Upper lobe of left lung (tissue), 6 donors: ENCODE data around the gene SLC25A39. TPM values are rescaled to one million over a fixed set of nuclear protein-coding genes. Genes with fewer than 3 reads are reported as not detected.
"Not testable (repeated sequence)": the region's sequence is repeated elsewhere in the genome, so short reads cannot be mapped to it uniquely, and the experiment has no call there.

ENCODE experiments used
- ATAC-seq, 2 donors: fragments of 200-7000 bp; cut with Tn5 transposase; one replicate each; pipeline ENCODE4 v1.9.1; 2022; ENCODE audit warnings: mild to moderate bottlenecking in 2 of 2, moderate library complexity in 2 of 2; ENCODE audit not compliant: low FRiP score in 2 of 2
- DNase-seq, 2 donors: peaks; one replicate each; pipeline ENCODE4 v3.0.0-alpha.2; 2019 to 2020
- H3K27ac ChIP-seq, 4 donors: fragments of 200-600 bp; sonication (generic); one replicate each; pipeline ENCODE4 v1.5.1; 2016 to 2019
- H3K27me3 ChIP-seq, 4 donors: fragments of 200-600 bp; sonication (generic); one replicate each; pipeline ENCODE4 v1.5.1; 2017 to 2019
- H3K36me3 ChIP-seq, 4 donors: fragments of 200-600 bp; sonication (generic); one replicate each; pipeline ENCODE4 v1.5.1; 2016 to 2019
- H3K4me1 ChIP-seq, 4 donors: fragments of 200-600 bp; sonication (generic); one replicate each; pipeline ENCODE4 v1.5.1; 2018 to 2019
- H3K4me3 ChIP-seq, 4 donors: fragments of 200-600 bp; sonication (generic); one replicate each; pipeline ENCODE4 v1.5.1; 2017 to 2019; ENCODE audit warnings: mild to moderate bottlenecking in 2 of 4, moderate library complexity in 1 of 4
- H3K9me3 ChIP-seq, 4 donors: fragments of 200-600 bp; sonication (generic); one replicate each; pipeline ENCODE4 v1.5.1; 2018 to 2019
- EP300 ChIP-seq, 4 donors: sonication (generic); formaldehyde crosslinking; IDR thresholded peaks; one replicate each; pipeline ENCODE4 v1.5.1; 2017; ENCODE audit warnings: antibody characterized with exemption in 4 of 4, control low read depth in 2 of 4
- POLR2A ChIP-seq, 4 donors: fragments of 450-650 bp; IDR thresholded peaks; one replicate each; pipeline ENCODE4 v1.5.1; 2016 to 2017; ENCODE audit warnings: antibody characterized with exemption in 4 of 4, mild to moderate bottlenecking in 2 of 4
- POLR2AphosphoS5 ChIP-seq, 2 donors: sonication (generic); formaldehyde crosslinking; IDR thresholded peaks; one replicate each; pipeline ENCODE4 v1.5.1; 2017; ENCODE audit warnings: antibody characterized with exemption in 2 of 2
- WGBS, 2 donors: methylation state at CpG; one replicate each; pipeline ENCODE4 v1.1.5; 2017 to 2018; 5-methylcytosine and 5-hydroxymethylcytosine counted together
- total RNA-seq, 6 donors: library from RNA; depleted of rRNA in 4 of 6; stranded (reverse); fragments of >200 nt in 4 of 6; gene quantifications; one replicate each; pipeline versions ENCODE4 v1.1.0 to v1.2.1, GENCODE V29; 2016 to 2021
- TF ChIP-seq, protein P1 (sequence below), 6 experiments: fragments of 450-650 bp in 4 of 6; fragments of 200-600 bp in 2 of 6; sonication (generic) in 2 of 6; IDR thresholded peaks; one replicate each; pipeline ENCODE4 v1.5.1; 2016 to 2019; ENCODE audit warnings: antibody characterized with exemption in 6 of 6
- donor health status: DM: no; HTN: no; CAD: no; lungs with moderate emphysema.
- donor health status: DM: no; HTN: yes; CAD: no; lungs with severe emphysema.

SLC25A39 gene
- total RNA-seq, 6 donors from 2014 or later = 56.8 to 144 (median 98.6) TPM

DNA sequence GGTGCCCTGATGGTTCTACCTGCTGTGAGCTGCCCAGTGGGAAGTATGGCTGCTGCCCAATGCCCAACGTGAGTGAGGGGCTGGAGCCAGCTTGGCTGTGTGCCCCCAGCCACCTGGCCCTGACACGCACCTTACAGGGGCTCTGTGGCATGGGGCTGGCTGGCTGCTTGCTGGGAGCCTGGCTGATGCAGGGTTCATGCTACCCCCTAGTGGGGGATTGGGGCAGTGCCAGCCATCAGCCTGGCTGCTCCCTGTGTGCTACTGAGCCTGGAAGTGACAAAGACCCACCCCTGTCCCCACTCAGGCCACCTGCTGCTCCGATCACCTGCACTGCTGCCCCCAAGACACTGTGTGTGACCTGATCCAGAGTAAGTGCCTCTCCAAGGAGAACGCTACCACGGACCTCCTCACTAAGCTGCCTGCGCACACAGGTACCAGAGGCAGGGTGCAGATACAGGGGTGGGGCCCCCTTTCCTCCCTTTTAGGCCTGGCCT lies 26.2 kb upstream of the SLC25A39 start:
- Histone ChIP-seq H3K9me3 (no peaks in the 10 kb centered on the region), H3K4me3 (no peak overlapping the region), H3K27ac (no peak overlapping the region), H3K27me3 (no peaks in the 10 kb centered on the region), H3K4me1 (peaks cover 6 to 48% (median 18%) of the 10 kb centered on the region in 4 donors), H3K36me3 (peaks cover 18 to 53% (median 43%) of the 10 kb centered on the region in 4 donors)
- TF ChIP-seq EP300 (IDR thresholded peaks at IDR 0.05) (no peak), POLR2AphosphoS5 (IDR thresholded peaks at IDR 0.05) (no peak)
- TF ChIP-seq, protein P1, sequence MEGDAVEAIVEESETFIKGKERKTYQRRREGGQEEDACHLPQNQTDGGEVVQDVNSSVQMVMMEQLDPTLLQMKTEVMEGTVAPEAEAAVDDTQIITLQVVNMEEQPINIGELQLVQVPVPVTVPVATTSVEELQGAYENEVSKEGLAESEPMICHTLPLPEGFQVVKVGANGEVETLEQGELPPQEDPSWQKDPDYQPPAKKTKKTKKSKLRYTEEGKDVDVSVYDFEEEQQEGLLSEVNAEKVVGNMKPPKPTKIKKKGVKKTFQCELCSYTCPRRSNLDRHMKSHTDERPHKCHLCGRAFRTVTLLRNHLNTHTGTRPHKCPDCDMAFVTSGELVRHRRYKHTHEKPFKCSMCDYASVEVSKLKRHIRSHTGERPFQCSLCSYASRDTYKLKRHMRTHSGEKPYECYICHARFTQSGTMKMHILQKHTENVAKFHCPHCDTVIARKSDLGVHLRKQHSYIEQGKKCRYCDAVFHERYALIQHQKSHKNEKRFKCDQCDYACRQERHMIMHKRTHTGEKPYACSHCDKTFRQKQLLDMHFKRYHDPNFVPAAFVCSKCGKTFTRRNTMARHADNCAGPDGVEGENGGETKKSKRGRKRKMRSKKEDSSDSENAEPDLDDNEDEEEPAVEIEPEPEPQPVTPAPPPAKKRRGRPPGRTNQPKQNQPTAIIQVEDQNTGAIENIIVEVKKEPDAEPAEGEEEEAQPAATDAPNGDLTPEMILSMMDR (IDR thresholded peaks at IDR 0.05) = peak; percentile 71 to 86 (median 81)
- DNase-seq (peak; percentile 71 to 76), ATAC-seq (peak in 1 of 2 donors; percentile 52)
- WGBS, 2 donors = 66 to 80% methylated on average over 4 to 5 of the region's 6 CpGs

DNA sequence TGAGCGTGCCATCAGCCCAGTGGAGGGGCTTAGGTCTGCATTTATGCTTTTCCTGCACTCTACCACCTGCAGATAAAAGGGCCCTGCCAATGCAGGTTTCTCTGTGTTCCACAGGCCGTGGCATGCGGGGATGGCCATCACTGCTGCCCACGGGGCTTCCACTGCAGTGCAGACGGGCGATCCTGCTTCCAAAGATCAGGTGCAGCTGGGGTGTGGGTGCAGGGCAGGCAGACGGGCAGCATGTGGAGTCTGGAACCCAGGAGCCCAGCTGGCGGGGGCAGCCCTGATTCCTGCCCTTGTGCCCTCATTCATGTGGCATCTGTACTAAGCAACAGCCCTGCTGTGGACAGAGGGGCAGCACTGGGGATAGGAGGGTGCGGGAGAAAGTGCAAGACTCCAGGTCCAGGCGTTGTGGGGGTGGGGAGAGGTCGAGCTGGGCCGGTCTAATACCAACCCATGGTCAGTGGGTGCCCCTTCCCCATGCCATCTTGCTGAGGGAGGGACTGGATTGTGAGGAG lies 25.0 kb upstream of the SLC25A39 start:
- H3K4me1 ChIP-seq = peaks cover 6 to 52% (median 21%) of the 10 kb centered on the region in 4 donors
- WGBS, 2 donors = 94 to 95% methylated on average over 7 to 12 of the region's 12 CpGs
- TF ChIP-seq, protein P1 (IDR thresholded peaks at IDR 0.05) = no peak
- TF ChIP-seq POLR2AphosphoS5 (IDR thresholded peaks at IDR 0.05) = no peak
- TF ChIP-seq POLR2A (IDR thresholded peaks at IDR 0.05) = no peak
- TF ChIP-seq EP300 (IDR thresholded peaks at IDR 0.05) = no peak
- no peaks in the 10 kb centered on the region for H3K9me3 ChIP-seq
- no peak overlapping the region for H3K27ac ChIP-seq
- H3K27me3 ChIP-seq = no peaks in the 10 kb centered on the region
- H3K36me3 ChIP-seq = peaks cover 18 to 53% (median 43%) of the 10 kb centered on the region in 4 donors
- ATAC-seq = no peak
- no peak overlapping the region for H3K4me3 ChIP-seq
- DNase-seq = no peak

DNA sequence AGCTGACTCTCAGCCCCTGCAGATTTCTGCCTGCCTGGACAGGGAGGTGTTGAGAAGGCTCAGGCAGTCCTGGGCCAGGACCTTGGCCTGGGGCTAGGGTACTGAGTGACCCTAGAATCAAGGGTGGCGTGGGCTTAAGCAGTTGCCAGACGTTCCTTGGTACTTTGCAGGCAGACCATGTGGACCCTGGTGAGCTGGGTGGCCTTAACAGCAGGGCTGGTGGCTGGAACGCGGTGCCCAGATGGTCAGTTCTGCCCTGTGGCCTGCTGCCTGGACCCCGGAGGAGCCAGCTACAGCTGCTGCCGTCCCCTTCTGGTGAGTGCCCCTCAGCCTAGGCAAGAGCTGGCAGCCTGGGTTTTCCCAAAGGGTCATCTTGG lies 24.4 kb upstream of the SLC25A39 start:
- peaks cover 6 to 55% (median 26%) of the 10 kb centered on the region in 4 donors for H3K4me1 ChIP-seq
- H3K27me3 ChIP-seq = no peaks in the 10 kb centered on the region
- 87 to 94% methylated on average over 3 to 6 of the region's 6 CpGs for WGBS, 2 donors
- no peak overlapping the region for H3K4me3 ChIP-seq
- no peaks in the 10 kb centered on the region for H3K9me3 ChIP-seq
- no peak for ATAC-seq
- H3K27ac ChIP-seq = peak overlapping the region in 1 of 4 donors; percentile 8
- TF ChIP-seq POLR2AphosphoS5 (IDR thresholded peaks at IDR 0.05) = no peak
- TF ChIP-seq, protein P1 (IDR thresholded peaks at IDR 0.05) = no peak
- no peak for TF ChIP-seq POLR2A (IDR thresholded peaks at IDR 0.05)
- no peak for TF ChIP-seq EP300 (IDR thresholded peaks at IDR 0.05)
- DNase-seq = no peak
- H3K36me3 ChIP-seq = peaks cover 18 to 53% (median 43%) of the 10 kb centered on the region in 4 donors

DNA sequence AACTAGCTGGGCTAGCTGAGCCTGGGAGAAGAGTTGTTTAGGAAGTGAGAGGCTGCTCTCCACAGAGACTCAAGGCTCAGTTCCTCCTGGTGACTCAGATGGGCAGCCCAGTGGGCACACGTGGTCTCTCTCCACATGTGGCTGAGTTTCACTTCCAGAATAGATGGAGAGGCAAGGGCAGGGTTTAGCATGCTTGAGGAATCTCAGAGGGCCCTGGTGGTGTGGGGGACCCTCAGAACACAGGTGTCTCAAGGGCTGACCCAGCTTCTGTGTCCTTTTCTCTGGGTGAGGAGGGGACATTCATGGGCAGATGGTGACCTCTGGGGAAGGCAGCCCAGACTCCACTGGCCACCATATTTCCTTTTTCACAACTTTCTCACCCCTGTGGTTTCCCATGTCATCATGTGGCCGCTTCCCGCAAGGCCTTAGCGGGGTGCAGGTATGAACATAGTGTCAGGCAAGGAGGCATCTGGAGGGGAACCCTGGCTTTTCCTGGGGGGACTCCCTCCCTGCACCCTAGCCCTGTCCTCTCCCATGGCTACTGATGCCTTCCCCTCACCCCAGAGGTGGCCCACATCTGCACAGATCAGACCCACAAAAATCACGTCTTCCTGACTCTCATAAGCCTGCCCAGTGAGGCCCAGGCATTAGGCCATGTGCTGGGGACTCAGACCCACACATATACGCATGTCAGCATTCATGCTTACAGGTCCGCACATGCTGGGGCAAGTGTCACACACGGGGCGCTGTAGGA lies 23.8 kb upstream of the SLC25A39 start:
- WGBS, 2 donors = 56 to 70% methylated on average over 6 to 9 of the region's 9 CpGs
- H3K4me1 ChIP-seq = peaks cover 6 to 51% (median 26%) of the 10 kb centered on the region in 4 donors
- peaks cover 18 to 51% (median 43%) of the 10 kb centered on the region in 4 donors for H3K36me3 ChIP-seq
- peak in 1 of 2 donors; percentile 76 for DNase-seq
- ATAC-seq = peak in 1 of 2 donors; percentile 50
- no peak for TF ChIP-seq POLR2AphosphoS5 (IDR thresholded peaks at IDR 0.05)
- TF ChIP-seq, protein P1 (IDR thresholded peaks at IDR 0.05) = no peak
- no peak for TF ChIP-seq EP300 (IDR thresholded peaks at IDR 0.05)
- peak in 1 of 4 donors; percentile 44 for TF ChIP-seq POLR2A (IDR thresholded peaks at IDR 0.05)
- no peaks in the 10 kb centered on the region for H3K27me3 ChIP-seq
- no peak overlapping the region for H3K4me3 ChIP-seq
- H3K9me3 ChIP-seq = no peaks in the 10 kb centered on the region
- peak overlapping the region in 2 of 4 donors; percentile 14 to 43 for H3K27ac ChIP-seq

DNA sequence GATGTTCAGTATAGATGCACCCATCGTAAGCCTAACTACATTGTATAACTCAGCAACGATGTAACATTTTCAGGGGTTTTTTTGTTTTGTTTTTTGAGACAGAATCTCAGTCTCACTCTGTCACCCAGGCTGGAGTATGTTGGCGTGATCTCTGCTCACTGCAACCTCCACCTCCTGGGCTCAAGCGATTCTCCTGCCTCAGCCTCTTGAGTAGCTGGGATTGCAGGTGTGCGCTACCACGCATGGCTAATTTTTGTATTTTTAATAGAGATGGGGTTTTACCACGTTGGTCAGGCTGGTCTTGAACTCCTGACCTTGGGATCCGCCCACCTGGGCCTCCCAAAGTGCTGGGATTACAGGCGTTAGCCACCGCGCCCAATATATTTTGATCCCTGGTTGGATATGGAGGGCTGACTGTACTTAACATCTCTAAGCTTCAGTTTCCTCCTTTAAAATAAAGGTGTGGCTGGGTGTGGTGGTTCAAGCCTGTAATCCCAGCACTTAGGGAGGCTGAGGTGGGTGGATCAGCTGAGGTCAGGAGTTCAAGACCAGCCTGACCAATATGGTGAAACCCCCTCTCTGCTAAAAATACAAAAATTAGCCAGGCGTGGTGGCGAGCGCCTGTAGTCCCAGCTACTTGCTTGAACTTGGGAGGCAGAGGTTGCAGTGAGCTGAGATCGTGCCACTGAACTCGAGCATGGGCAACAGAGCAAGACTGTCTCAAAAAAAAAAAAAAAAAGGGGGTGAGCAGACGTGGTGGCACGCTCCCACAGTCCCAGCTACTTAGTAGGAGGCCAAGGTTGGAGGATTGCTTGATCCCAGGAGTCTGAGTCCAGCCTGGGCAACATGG lies 22.8 kb upstream of the SLC25A39 start:
- 78 to 83% methylated on average over 18 of the region's 18 CpGs for WGBS, 2 donors

More for the DNA sequence above, 22.8 kb upstream of the SLC25A39 start:
- not testable (repeated sequence) for DNase-seq, H3K27me3 ChIP-seq, ATAC-seq, H3K9me3 ChIP-seq
- H3K27ac ChIP-seq = peak overlapping the region in 3 of 4 donors; percentile 14 to 43 (median 30)
- peaks cover 18 to 41% (median 36%) of the 10 kb centered on the region in 4 donors for H3K36me3 ChIP-seq
- peak overlapping the region in 1 of 4 donors; percentile 79 for H3K4me3 ChIP-seq
- H3K4me1 ChIP-seq = peaks cover 6 to 44% (median 26%) of the 10 kb centered on the region in 4 donors
